ENCODE results near the gene OBP2B.
"Not testable (repeated sequence)": the region's sequence is repeated elsewhere in the genome, so short reads cannot be mapped to it uniquely, and the experiment has no call there.

DNA sequence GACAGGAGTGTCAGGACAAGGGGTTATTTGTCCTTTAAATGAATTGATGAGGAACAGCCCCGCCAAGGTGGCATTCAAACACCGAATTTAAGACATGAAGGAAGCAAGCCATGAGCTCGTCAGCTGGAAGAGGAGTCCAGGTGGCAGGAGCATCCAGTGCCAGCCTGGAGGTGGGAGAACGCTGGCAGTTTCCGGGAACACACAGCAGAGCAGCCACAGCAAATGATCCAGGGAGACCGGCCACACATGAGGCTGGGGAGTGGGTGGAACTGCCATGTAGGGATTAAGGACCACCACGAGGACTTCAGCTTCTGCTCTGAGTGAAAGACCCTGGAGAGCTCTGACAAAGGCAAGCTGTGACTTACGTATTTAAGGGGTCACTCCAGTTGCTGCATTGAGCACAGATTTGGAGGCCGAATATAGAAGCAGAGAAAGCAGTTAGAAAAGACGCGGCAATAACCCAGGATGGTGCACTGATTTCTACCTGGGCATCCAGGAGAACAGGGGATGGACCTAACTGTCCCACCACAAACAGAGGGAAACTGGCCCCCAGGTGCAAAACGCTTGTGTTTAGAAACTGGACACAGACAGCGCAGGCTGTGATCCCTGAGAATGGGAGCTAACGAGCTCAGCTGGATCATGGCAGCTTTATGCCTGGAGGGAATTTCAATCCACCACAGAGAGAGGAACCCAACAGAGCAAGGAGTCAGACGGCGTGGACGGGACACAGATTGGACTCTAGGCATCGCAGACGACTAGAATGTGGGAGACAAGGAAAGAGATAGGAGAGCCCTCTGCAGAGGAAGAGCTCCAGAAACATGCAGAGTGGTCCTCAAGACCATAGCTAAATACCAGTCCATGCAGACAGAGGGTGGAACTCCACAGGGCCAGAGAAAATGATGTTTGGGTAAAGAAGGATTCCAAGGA is 9.3 kb upstream of the OBP2B start:
- TF ChIP-seq, protein P1, sequence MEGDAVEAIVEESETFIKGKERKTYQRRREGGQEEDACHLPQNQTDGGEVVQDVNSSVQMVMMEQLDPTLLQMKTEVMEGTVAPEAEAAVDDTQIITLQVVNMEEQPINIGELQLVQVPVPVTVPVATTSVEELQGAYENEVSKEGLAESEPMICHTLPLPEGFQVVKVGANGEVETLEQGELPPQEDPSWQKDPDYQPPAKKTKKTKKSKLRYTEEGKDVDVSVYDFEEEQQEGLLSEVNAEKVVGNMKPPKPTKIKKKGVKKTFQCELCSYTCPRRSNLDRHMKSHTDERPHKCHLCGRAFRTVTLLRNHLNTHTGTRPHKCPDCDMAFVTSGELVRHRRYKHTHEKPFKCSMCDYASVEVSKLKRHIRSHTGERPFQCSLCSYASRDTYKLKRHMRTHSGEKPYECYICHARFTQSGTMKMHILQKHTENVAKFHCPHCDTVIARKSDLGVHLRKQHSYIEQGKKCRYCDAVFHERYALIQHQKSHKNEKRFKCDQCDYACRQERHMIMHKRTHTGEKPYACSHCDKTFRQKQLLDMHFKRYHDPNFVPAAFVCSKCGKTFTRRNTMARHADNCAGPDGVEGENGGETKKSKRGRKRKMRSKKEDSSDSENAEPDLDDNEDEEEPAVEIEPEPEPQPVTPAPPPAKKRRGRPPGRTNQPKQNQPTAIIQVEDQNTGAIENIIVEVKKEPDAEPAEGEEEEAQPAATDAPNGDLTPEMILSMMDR (conservative IDR thresholded peaks at IDR 0.05) = not testable (repeated sequence)
- TF ChIP-seq EZH2 (IDR thresholded peaks at IDR 0.05; ENCODE audit: low read depth) = not testable (repeated sequence)

Data from PC-9 (cell line).